Right lobe of liver (tissue), 6 donors: ENCODE results near the gene VKORC1. TPM values are rescaled to one million over a fixed set of nuclear protein-coding genes. Genes with fewer than 3 reads are reported as not detected.
A peak's percentile ranks its signal among the peaks of the same experiment; 100 is the strongest.

ENCODE experiments used
- ATAC-seq, 4 donors: fragments of 200-7000 bp; cut with Tn5 transposase; one replicate each; pipeline ENCODE4 v1.9.1; 2020; ENCODE audit warnings: mild to moderate bottlenecking in 4 of 4, moderate library complexity in 4 of 4
- DNase-seq, 3 donors: peaks; one replicate each; pipeline ENCODE4 v3.0.0-alpha.2; 2020
- H3K27ac ChIP-seq, 3 donors: fragments of 200-600 bp; one replicate each; pipeline ENCODE4 v1.8.0; 2022
- H3K27me3 ChIP-seq, 2 donors: fragments of 200-600 bp; one replicate each; pipeline ENCODE4 v1.8.0; 2022
- H3K36me3 ChIP-seq, 4 donors: fragments of 200-600 bp; sonication (generic) in 1 of 4; one replicate each; pipeline versions ENCODE4 v1.5.1 to v1.8.0; 2017 to 2022; ENCODE audit warnings: control low read depth in 1 of 4
- H3K4me1 ChIP-seq, 4 donors: fragments of 200-600 bp; sonication (generic) in 1 of 4; one replicate each; pipeline versions ENCODE4 v1.5.1 to v1.8.0; 2017 to 2022; ENCODE audit warnings: control low read depth in 1 of 4
- H3K4me3 ChIP-seq, 3 donors: fragments of 200-600 bp; one replicate each; pipeline ENCODE4 v1.8.0; 2022
- H3K9me3 ChIP-seq, 4 donors: fragments of 200-600 bp; sonication (generic) in 1 of 4; one replicate each; pipeline versions ENCODE4 v1.5.1 to v1.8.0; 2017 to 2022; ENCODE audit warnings: control low read depth in 1 of 4
- CTCF ChIP-seq, 4 donors: fragments of 200-600 bp in 3 of 4; fragments of 450-650 bp in 1 of 4; IDR thresholded peaks; one replicate each; pipeline versions ENCODE4 v1.5.1 to v1.8.0; 2016 to 2022; ENCODE audit warnings: antibody characterized with exemption in 4 of 4, mild to moderate bottlenecking in 2 of 4
- POLR2A ChIP-seq: fragments of 450-650 bp; IDR thresholded peaks from one replicate; pipeline ENCODE4 v1.6.1; 2017; ENCODE audit warnings: antibody characterized with exemption, mild to moderate bottlenecking
- WGBS: methylation state at CpG from one replicate; pipeline ENCODE4 v1.1.6; 2018; ENCODE audit warnings: low coverage, low lambda C conversion rate; ENCODE audit not compliant: insufficient coverage; ENCODE audit errors: missing lambda C conversion rate; 5-methylcytosine and 5-hydroxymethylcytosine counted together
- intact Hi-C, 2 donors: fragments of 100-400 bp; cut with DNase I; formaldehyde crosslinking; loops; one replicate each; pipeline versions ENCODE4 v1.11.2 to v1.14.1; 2022
- total RNA-seq, 6 experiments: library from RNA; depleted of rRNA in 2 of 6; stranded (reverse); fragments of >200 nt in 2 of 6; fragmentation: NEBNext Ultra II Directional in 3 of 6; extraction: Animal tissue kit (Norgen Biotek cat#: 25700) in 3 of 6; gene quantifications; one replicate each; pipeline versions ENCODE4 v1.1.0 to v1.2.4, GENCODE V29; 2016 to 2023
- donor health status: DM: no; HTN: yes; CAD: no.
- donor health status: DM: no; HTN: no; CAD: no.
- donor health status: DM: no; HTN: no; CAD: no.
- donor health status: DM: no; HTN: yes; CAD: no.
- donor health status: DM: no; HTN: yes; CAD: no.

The VKORC1 gene
- total RNA-seq, 6 experiments from 2014 or later, result 102 to 297 (median 199) TPM

GRCh38 chr16:31110106-31111034 lies 15.8 kb upstream of the VKORC1 start:
- TF ChIP-seq POLR2A, result no peak
- no peak for TF ChIP-seq CTCF (IDR thresholded peaks at IDR 0.05)
- H3K4me1 ChIP-seq, result peaks cover 0 to 69% (median 25%) of the 10 kb centered on the region in 4 donors
- peak in 2 of 4 donors; percentile 29 to 47 for ATAC-seq
- H3K36me3 ChIP-seq, result peaks cover 0 to 14% (median 1%) of the 10 kb centered on the region in 4 donors
- 70% methylated on average over 7 of the region's 26 CpGs for WGBS
- peak; percentile 51 to 77 (median 68) for DNase-seq
- peak overlapping the region in 1 of 3 donors; percentile 74 for H3K27ac ChIP-seq
- H3K27me3 ChIP-seq, result no peaks in the 10 kb centered on the region
- H3K9me3 ChIP-seq, result no peaks in the 10 kb centered on the region
- no peak overlapping the region for H3K4me3 ChIP-seq
- intact Hi-C loops, result no loop called here

GRCh38 chr16:31109622-31110021 lies 15.0 kb upstream of the VKORC1 start:
- WGBS, result 76% methylated on average over 5 of the region's 12 CpGs
- Histone ChIP-seq H3K4me3 (no peak overlapping the region), H3K27me3 (no peaks in the 10 kb centered on the region), H3K9me3 (no peaks in the 10 kb centered on the region), H3K36me3 (peaks cover 0 to 14% (median 1%) of the 10 kb centered on the region in 4 donors), H3K27ac (peak overlapping the region in 1 of 3 donors; percentile 74), H3K4me1 (peaks cover 0 to 65% (median 23%) of the 10 kb centered on the region in 4 donors)
- DNase-seq (no peak), ATAC-seq (no peak)
- TF ChIP-seq CTCF (IDR thresholded peaks at IDR 0.05) (no peak), POLR2A (no peak)
- intact Hi-C loops, result no loop called here

- H3K27ac ChIP-seq, result peak overlapping the region; percentile 90 to 96 (median 91)
- peaks cover 0 to 59% (median 20%) of the 10 kb centered on the region in 4 donors for H3K4me1 ChIP-seq
- DNase-seq (no peak), ATAC-seq (no peak)
- no peaks in the 10 kb centered on the region for H3K9me3 ChIP-seq
- H3K4me3 ChIP-seq, result peak overlapping the region; percentile 70 to 97 (median 95)
- no peak for TF ChIP-seq CTCF (IDR thresholded peaks at IDR 0.05)
- no peak for TF ChIP-seq POLR2A
- intact Hi-C loops, result no loop called here
- no peaks in the 10 kb centered on the region for H3K27me3 ChIP-seq
- H3K36me3 ChIP-seq, result peaks cover 0 to 14% (median 1%) of the 10 kb centered on the region in 4 donors
- 44% methylated on average over 5 of the region's 57 CpGs for WGBS
Measured at GRCh38 chr16:31108794-31109558, 14.4 kb upstream of the VKORC1 start.

- 42% methylated on average over 6 of the region's 68 CpGs for WGBS
- Histone ChIP-seq H3K36me3 (peaks cover 0 to 14% (median 1%) of the 10 kb centered on the region in 4 donors), H3K27me3 (no peaks in the 10 kb centered on the region), H3K9me3 (no peaks in the 10 kb centered on the region), H3K4me3 (peak within 1 kb of the TSS; percentile 70 to 97 (median 95)), H3K27ac (peak within 1 kb of the TSS; percentile 90 to 96 (median 91)), H3K4me1 (peaks cover 0 to 51% (median 15%) of the 10 kb centered on the region in 4 donors)
- DNase-seq (peak; percentile 79 to 85 (median 82)), ATAC-seq (peak; percentile 65 to 74 (median 71))
- no peak for TF ChIP-seq CTCF (IDR thresholded peaks at IDR 0.05)
- TF ChIP-seq POLR2A, result peak; percentile 67
- intact Hi-C loops, result no loop called here
Measured at GRCh38 chr16:31108035-31108793, 13.6 kb upstream of the VKORC1 start, which contains the start of gene BCKDK. TSS of gene BCKDK (plus strand) at chr16:31108386. CDS start at chr16:31109224, 838 bp downstream.
